ENCODE results near the gene FRMD4A. TPM values are rescaled to one million over a fixed set of nuclear protein-coding genes. Genes with fewer than 3 reads are reported as not detected.

The FRMD4A gene
- total and polyA plus RNA-seq, 10 of the 15 experiments (the other 5 are each of a cell fraction or from before 2014, with no cell fraction given) = 17.8 to 75.2 (median 39.1) TPM

DNA sequence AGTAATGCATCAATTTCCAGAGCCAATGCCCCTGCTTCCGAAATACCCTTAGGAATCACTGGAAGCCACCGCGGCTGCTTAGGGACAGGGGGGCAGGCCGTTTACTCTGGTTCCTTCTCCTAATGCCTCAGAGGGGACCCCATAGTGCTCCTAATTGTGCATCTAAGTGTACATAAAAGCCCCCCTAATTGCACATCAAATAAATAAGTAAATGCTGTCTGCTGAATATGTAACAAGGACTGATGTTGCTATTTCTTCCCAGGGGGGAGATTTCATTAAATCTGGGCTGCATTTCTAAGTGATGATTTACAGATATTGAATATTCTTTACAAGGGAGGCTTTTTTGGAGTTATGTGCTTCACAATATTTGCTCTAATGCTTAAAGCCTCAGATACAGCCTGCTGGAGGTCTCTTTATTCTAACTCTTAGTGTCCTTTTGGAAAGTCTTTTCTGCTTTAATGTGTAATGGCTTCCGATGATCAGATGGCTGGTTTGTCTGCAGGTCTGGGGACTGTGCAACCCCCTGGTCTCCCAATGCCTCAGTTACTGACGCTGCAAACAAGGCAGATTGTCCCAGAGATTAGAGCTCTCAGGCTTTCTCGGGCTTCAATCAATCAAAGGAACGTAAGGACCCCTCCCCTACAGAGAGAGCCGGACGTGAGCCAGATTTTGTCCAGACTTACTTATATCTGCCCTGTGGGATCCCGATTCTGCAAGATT, 601.0 kb downstream of the FRMD4A start (continued):
- no peak for TF ChIP-seq TCF3 (IDR thresholded peaks at IDR 0.05; ENCODE audit: borderline replicate concordance, insufficient read depth, low read depth, low read length)
- TF ChIP-seq IRF4 (IDR thresholded peaks at IDR 0.05; ENCODE audit: low read depth, low read length) = no peak

DNA sequence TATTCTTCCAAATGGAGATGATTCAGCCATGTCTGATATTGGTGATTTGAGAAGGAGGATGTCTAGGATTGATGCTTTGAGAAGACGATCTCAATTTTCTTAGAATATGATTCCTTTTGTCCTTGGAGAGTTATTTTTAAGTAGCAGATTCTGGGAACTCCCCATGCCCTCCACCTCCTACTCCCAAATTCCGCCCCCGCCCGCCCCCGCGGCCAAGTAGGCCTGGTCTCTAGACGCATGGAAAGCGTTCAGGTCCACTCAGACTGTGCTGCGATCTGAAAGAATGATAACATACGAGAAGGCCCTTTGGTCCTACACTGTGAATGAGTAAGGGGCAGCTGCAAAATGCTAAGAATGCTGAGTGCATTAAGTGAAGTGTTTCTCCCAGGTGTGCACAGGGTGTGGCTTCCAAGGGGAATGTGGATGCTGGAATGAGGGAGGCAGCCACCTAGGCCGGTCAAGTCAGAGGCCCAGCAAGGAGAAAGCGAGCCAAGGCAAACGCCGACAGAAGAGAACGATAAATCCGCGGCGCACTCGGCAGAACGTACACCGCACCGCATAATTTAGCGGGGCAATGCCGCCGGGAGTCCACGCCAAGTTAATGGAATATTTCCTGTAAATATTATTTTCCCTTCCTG, 601.7 kb downstream of the FRMD4A start:
- ChIA-PET SMC1A (ENCODE audit: uncharacterized antibody, unreplicated experiment) (interaction anchor here (1.5 kb wide), 1 partner anchor 66 kb away, joined by 5 read pairs; no protein-coding TSS in a partner anchor), RAD21 (ENCODE audit: unreplicated experiment) (no interaction called here), POLR2A (no interaction called here), CTCF (no interaction called here)
- H4K20me1 ChIP-seq (ENCODE audit: control insufficient read depth, insufficient read depth) = no peaks in the 10 kb centered on the region
- no TSS peak for BruUV-seq (replicated peaks)
- H3K27ac ChIP-seq (ENCODE audit: control insufficient read depth, insufficient read depth) = no peak overlapping the region
- no peaks in the 10 kb centered on the region for H3K79me2 ChIP-seq (ENCODE audit: control insufficient read depth, insufficient read depth, low read length)
- H3K27me3 ChIP-seq (replicated peaks in 1 of 2; ENCODE audit: control insufficient read depth in 2 of 2, insufficient read depth in 2 of 2, low read length in 1 of 2) = no peaks in the 10 kb centered on the region
- no peak overlapping the region for H3K4me2 ChIP-seq (ENCODE audit: control insufficient read depth, insufficient read depth)
- ATAC-seq = no peak
- in situ Hi-C loops (cut with MboI) (no loop called here), intact Hi-C loops (cut with micrococcal nuclease; ENCODE audit: unreplicated experiment) (no loop called here)
- H3K36me3 ChIP-seq (ENCODE audit: control insufficient read depth in 2 of 2, insufficient read depth in 2 of 2, low read length in 1 of 2) = peaks cover 0 to 2% of the 10 kb centered on the region in 2 experiments; a peak in 2 of 4 replicates
- FAIRE-seq = no peak
- H3K9ac ChIP-seq (ENCODE audit: control insufficient read depth, insufficient read depth, low read length) = no peak overlapping the region
- WGBS (ENCODE audit: insufficient coverage, insufficient replicate concordance, low lambda C conversion rate, missing lambda C conversion rate) = 93% methylated on average over 26 of the region's 26 CpGs
- DNase-seq (ENCODE audit: low read depth, low spot score) = no peak
- no peaks in the 10 kb centered on the region for H3K9me3 ChIP-seq (replicated peaks; ENCODE audit: control insufficient read depth, insufficient read depth, low read length)
- H3K4me1 ChIP-seq (ENCODE audit: control insufficient read depth, insufficient read depth, low read length) = peaks cover 3% of the 10 kb centered on the region; the same call in 1 of the 2 replicates
- H3K4me3 ChIP-seq = no peak overlapping the region
- H2AFZ ChIP-seq (ENCODE audit: control insufficient read depth, low read depth, low read length) = no peak overlapping the region
- TF ChIP-seq GATAD2B (conservative IDR thresholded peaks at IDR 0.05; ENCODE audit: low read depth) (no peak), SPI1 (IDR thresholded peaks at IDR 0.05; ENCODE audit: borderline replicate concordance, insufficient read depth, low read depth, low read length) (no peak), IKZF1 (conservative IDR thresholded peaks at IDR 0.05) (no peak), ZNF274 (IDR thresholded peaks at IDR 0.05; ENCODE audit: insufficient read depth, insufficient read length) (no peak), EP300 (IDR thresholded peaks at IDR 0.05; ENCODE audit: borderline replicate concordance in 1 of 2, control insufficient read depth in 1 of 2, low read depth in 2 of 2, low read length in 2 of 2) (no peak), E2F8 (IDR thresholded peaks at IDR 0.05; ENCODE audit: low read depth, partially characterized antibody) (no peak), ELK1 (IDR thresholded peaks at IDR 0.05; ENCODE audit: low read depth, low read length) (no peak), TCF3 (IDR thresholded peaks at IDR 0.05; ENCODE audit: borderline replicate concordance, insufficient read depth, low read depth, low read length) (no peak), BCLAF1 (IDR thresholded peaks at IDR 0.05) (no peak), HDAC6 (IDR thresholded peaks at IDR 0.05; ENCODE audit: unreplicated experiment) (no peak), BACH1 (IDR thresholded peaks at IDR 0.05; ENCODE audit: borderline replicate concordance) (no peak), TCF12 (IDR thresholded peaks at IDR 0.05; ENCODE audit: low read depth, low read length) (no peak), IRF4 (IDR thresholded peaks at IDR 0.05; ENCODE audit: low read depth, low read length) (no peak), SMAD1 (IDR thresholded peaks at IDR 0.05; ENCODE audit: low read depth, partially characterized antibody) (no peak)

Measured in GM12878 (cell line).